GM18907 (cell line): Measurements from ENCODE around the gene NAP1L5.

ENCODE experiments used
- ATAC-seq: cut with Tn5 transposase; IDR thresholded peaks from one replicate; pipeline ENCODE4 v1.9.1; 2021; ENCODE audit warnings: mild to moderate bottlenecking, moderate library complexity; ENCODE audit not compliant: unreplicated experiment

NAP1L5 gene

GRCh38 chr4:88722828-88723227, 25.2 kb upstream of the NAP1L5 start:
- ATAC-seq: no peak

- no peak for ATAC-seq
Observed at GRCh38 chr4:88722276-88722780, 24.7 kb upstream of the NAP1L5 start.

- ATAC-seq: no peak
Observed at GRCh38 chr4:88720451-88721428, 23.1 kb upstream of the NAP1L5 start.

- ATAC-seq: no peak
Observed at GRCh38 chr4:88719381-88719780, 21.8 kb upstream of the NAP1L5 start.

- no peak for ATAC-seq
Observed at GRCh38 chr4:88718098-88718497, 20.5 kb upstream of the NAP1L5 start.

GRCh38 chr4:88713782-88714181, 16.2 kb upstream of the NAP1L5 start:
- ATAC-seq: no peak

GRCh38 chr4:88709989-88710388, 12.4 kb upstream of the NAP1L5 start:
- no peak for ATAC-seq

GRCh38 chr4:88706574-88706973, 8.9 kb upstream of the NAP1L5 start:
- no peak for ATAC-seq

GRCh38 chr4:88705805-88706492, 8.3 kb upstream of the NAP1L5 start:
- no peak for ATAC-seq

GRCh38 chr4:88705223-88705622, 7.6 kb upstream of the NAP1L5 start:
- no peak for ATAC-seq

GRCh38 chr4:88702782-88703181, 5.2 kb upstream of the NAP1L5 start:
- ATAC-seq: no peak

GRCh38 chr4:88698519-88698918, 890 bp upstream of the NAP1L5 start:
- ATAC-seq: no peak

GRCh38 chr4:88697141-88697540, 488 bp downstream of the NAP1L5 start:
- ATAC-seq: peak; percentile 22

GRCh38 chr4:88696630-88697029, 999 bp downstream of the NAP1L5 start:
- no peak for ATAC-seq

- ATAC-seq: no peak
Observed at GRCh38 chr4:88693792-88694191, 3.8 kb downstream of the NAP1L5 start.

- ATAC-seq: no peak
Observed at GRCh38 chr4:88690355-88690754, 7.3 kb downstream of the NAP1L5 start.

- no peak for ATAC-seq
Observed at GRCh38 chr4:88681209-88681608, 16.4 kb downstream of the NAP1L5 start.

GRCh38 chr4:88675543-88675942, 22.1 kb downstream of the NAP1L5 start:
- no peak for ATAC-seq

GRCh38 chr4:88674979-88675378, 22.6 kb downstream of the NAP1L5 start:
- no peak for ATAC-seq

GRCh38 chr4:88674565-88674964, 23.1 kb downstream of the NAP1L5 start:
- no peak for ATAC-seq

- no peak for ATAC-seq
Observed at GRCh38 chr4:88673886-88674285, 23.7 kb downstream of the NAP1L5 start.

- ATAC-seq: peak; percentile 82
Observed at GRCh38 chr4:88672987-88673386, 24.6 kb downstream of the NAP1L5 start.
